C4-2B (cell line): Measurements from ENCODE around the gene FANCG.

ENCODE experiments used
- CTCF ChIP-seq: fragments of 450-650 bp; conservative IDR thresholded peaks from 2 replicates; pipeline ENCODE4 v1.5.1; 2017; ENCODE audit warnings: mild to moderate bottlenecking
- ZFX ChIP-seq: fragments of 450-650 bp; IDR thresholded peaks from 2 replicates; pipeline ENCODE4 v1.6.1; 2017

DNA sequence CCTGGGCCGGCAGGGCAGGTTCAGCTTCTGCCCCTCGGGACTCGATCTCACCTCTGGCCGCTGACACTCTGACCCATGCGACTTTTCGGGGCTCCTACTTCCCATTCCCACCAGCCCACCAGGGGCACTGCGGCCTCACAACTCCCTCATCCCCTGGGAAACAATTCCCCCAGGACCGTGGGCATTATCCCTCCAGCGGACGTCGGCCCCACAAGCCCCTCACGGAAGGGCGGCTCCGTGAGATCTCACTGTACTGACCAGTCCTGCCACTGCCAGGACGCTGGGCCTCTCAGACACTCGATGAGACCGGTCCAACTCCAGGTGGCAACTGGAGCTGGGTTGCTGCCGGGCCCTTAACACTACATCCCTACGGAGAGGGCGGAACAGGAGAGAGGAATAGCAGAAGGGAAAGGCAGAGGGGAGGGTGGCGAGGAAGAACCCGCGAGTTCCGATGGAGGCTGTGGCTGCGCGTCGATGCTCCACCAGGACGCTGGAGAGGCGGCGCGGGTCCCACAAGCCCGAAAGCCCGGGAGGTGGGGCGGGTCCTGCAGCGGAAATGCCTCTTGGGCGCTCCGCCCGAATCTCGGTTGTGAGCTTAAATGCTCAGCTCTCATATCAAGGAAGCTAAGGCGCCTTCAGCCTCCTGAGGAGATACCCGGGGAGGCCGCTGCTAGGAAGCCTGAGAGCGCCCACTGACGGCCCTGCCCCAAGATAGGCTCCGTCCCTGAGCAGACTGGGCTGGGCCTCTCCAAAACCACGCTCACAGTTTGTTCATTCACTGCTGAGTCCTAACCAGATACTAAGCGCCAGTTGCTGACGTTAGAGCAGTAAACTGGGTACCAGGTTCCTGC lies 43.7 kb downstream of the FANCG start:
- TF ChIP-seq CTCF: no peak
- TF ChIP-seq ZFX: no peak
